Stimulated activated naive CD4-positive, alpha-beta T cell treated with Interleukin-2 at 50 U/mL for 16 hours (primary cell): ENCODE results near the gene INTS6.

Experiments used
- DNase-seq: peaks from one replicate; lab custom pipeline; 2025; lab: John Stamatoyannopoulos, UW

Gene INTS6

DNA sequence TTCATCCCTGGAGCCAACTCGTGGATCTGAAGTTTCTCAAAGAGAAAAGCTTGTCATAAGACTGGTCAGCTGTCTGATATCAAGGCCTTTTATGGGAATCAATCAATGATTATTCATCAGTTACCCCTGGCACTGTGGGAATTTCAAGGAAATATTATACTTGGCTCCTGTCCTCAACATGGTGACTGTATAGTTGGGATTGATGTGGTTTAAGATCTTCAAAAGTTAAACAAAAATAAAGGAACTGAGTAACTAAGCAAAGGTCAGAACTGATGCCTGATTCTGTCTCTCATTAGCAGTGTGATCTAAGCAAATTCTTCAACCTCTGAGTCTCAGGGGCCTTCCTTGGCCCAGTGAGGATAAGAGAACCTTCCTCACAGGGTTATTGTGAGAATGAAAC is 135.6 kb downstream of the INTS6 start:
- DNase-seq = no peak

DNA sequence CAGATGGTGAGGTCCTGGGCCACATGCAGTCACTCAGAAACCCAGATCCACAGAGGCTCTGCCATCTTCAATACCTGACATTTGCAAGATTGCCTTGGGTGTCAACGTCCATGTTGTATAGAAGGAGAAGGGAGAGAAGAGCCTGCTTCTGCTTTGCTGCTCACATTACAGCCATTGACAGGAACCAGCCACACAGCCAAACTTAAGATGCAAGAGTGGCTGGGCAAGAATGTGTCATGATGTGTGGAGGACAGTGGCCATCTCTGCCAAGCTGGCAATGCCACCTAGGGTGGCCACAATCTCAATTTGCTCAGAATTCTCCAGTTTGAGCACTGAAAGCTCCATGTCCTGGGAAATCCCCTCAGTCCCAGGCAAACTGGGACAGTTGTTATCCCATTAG is 139.2 kb downstream of the INTS6 start:
- no peak for DNase-seq

DNA sequence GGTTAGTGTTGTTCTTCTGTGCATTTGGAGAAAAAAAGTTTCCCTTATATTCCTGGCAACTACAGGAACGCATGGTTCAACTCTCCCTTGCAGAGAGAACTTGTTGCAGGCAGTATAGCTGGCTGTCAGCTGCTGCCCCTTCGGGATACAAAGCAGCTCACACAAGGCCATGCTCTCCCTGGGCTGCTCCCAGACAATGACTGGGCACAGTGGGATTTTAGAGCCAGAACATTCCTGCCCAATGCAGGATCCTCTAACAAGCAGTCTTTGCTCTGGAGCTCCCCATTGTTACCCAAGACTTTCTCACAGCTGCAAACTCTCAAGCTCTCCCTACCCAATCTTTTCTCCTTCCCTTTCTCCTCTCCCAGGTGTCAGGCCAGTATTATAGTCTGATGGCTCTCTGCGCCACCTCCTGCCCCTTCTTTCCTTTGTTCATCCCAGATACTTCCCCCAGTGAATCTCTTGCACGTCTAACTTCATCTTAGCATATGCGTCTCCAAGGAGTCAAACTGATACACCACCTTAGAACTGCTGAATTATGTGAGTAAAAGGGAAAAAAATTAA is 140.8 kb downstream of the INTS6 start:
- DNase-seq = no peak
